K562 (cell line): ENCODE results near the gene RASSF1. TPM values are rescaled to one million over a fixed set of nuclear protein-coding genes. Genes with fewer than 3 reads are reported as not detected.
A peak's percentile ranks its signal among the peaks of the same experiment; 100 is the strongest.

Source experiments
- CBX8 ChIP-seq: fragments of 200-600 bp; sonication (generic); IDR thresholded peaks from 2 replicates; pipeline ENCODE4 v1.6.1; 2012; ENCODE audit warnings: borderline replicate concordance, mixed run types, low read depth, mild to moderate bottlenecking, moderate library complexity, mixed read lengths, low read length, control low read depth, inconsistent platforms; ENCODE audit not compliant: poor library complexity, severe bottlenecking; ENCODE audit errors: extremely low read depth
- CHD2 ChIP-seq: IDR thresholded peaks from 2 replicates; pipeline ENCODE4 v1.6.1; 2011; ENCODE audit warnings: low read depth, low read length
- E2F8 ChIP-seq: fragments of 450-650 bp; IDR thresholded peaks from 2 replicates; pipeline ENCODE4 v1.7.1; 2018; ENCODE audit warnings: mild to moderate bottlenecking, low read depth; ENCODE audit not compliant: partially characterized antibody
- FOXO4 ChIP-seq: fragments of 450-650 bp; formaldehyde crosslinking; IDR thresholded peaks from 2 replicates; pipeline ENCODE4 v1.4.0; 2020; ENCODE audit warnings: mild to moderate bottlenecking, moderate library complexity
- HNRNPH1 ChIP-seq: fragments of 200-400 bp; formaldehyde crosslinking; optimal IDR thresholded peaks from 2 replicates; pipeline ENCODE3; 2017; ENCODE audit warnings: low read depth, mild to moderate bottlenecking, low read length, moderate library complexity
- LEF1 ChIP-seq: fragments of 450-650 bp; IDR thresholded peaks from 2 replicates; pipeline ENCODE4 v1.6.1; 2016; ENCODE audit warnings: mild to moderate bottlenecking
- MAFK ChIP-seq: IDR thresholded peaks from 2 replicates; pipeline ENCODE4 v1.6.1; 2011; ENCODE audit warnings: low read length, improper control_type of control experiment
- MAX ChIP-seq: sonication (generic); formaldehyde crosslinking; IDR thresholded peaks from 2 replicates; pipeline ENCODE4 v1.9.0; 2022; ENCODE audit warnings: mild to moderate bottlenecking, missing genetic modification reagents
- NFIX ChIP-seq: fragments of 250-450 bp; sonication (Bioruptor Pico); IDR thresholded peaks from 2 replicates; pipeline ENCODE4 v1.4.0; 2020; ENCODE audit warnings: low read depth, mild to moderate bottlenecking, moderate library complexity
- NR3C1 ChIP-seq: sonication (generic); formaldehyde crosslinking; IDR thresholded peaks from 2 replicates; pipeline ENCODE4 v1.8.1; 2022; ENCODE audit warnings: missing genetic modification reagents
- PHF8 ChIP-seq: fragments of 200-600 bp; sonication (generic); IDR thresholded peaks from 2 replicates; pipeline ENCODE4 v1.6.1; 2012; ENCODE audit warnings: mixed run types, mild to moderate bottlenecking, inconsistent platforms, low read length, moderate library complexity, borderline replicate concordance
- PREB ChIP-seq: sonication (generic); formaldehyde crosslinking; IDR thresholded peaks from 2 replicates; pipeline ENCODE4 v1.8.1; 2023; ENCODE audit warnings: mild to moderate bottlenecking, missing genetic modification reagents
- SNIP1 ChIP-seq: fragments of 450-650 bp; IDR thresholded peaks from 2 replicates; pipeline ENCODE4 v1.7.1; 2017; ENCODE audit warnings: low read depth, mild to moderate bottlenecking
- TFAM ChIP-seq: fragments of 250-450 bp; sonication (Bioruptor Pico); conservative IDR thresholded peaks from 2 replicates; pipeline ENCODE4 v1.5.0; 2021; ENCODE audit warnings: mild to moderate bottlenecking, moderate library complexity
- TRIM25 ChIP-seq: fragments of 450-650 bp; IDR thresholded peaks from 2 replicates; pipeline ENCODE4 v1.7.0; 2016; ENCODE audit warnings: borderline replicate concordance
- ZBTB1 ChIP-seq: sonication (generic); formaldehyde crosslinking; IDR thresholded peaks from 2 replicates; pipeline ENCODE4 v1.8.1; 2023; ENCODE audit warnings: missing genetic modification reagents, low read depth, mild to moderate bottlenecking, borderline replicate concordance
- polyA plus RNA-seq, 8 experiments: library from polyadenylated mRNA; depleted of rRNA in 4 of 8; stranded (reverse) in 5 of 8; unstranded in 3 of 8; fragments of >200 nt; fragmentation: Nextera tagmentation in 2 of 8; fragmentation: Illumina TruSeq in 1 of 8; extraction: Ambion mirVana in 2 of 8; extraction: Trizol in 1 of 8; gene quantifications; 2 replicates each; pipeline versions ENCODE4 v1.2.1 to v1.2.3, GENCODE V29; 2011 to 2014; ENCODE audit warnings: inconsistent platforms in 1 of 8, missing spikeins in 1 of 8
- total RNA-seq, 7 experiments: library from RNA; depleted of rRNA in 6 of 7; stranded (reverse); fragments of >200 nt in 6 of 7; fragmentation: Illumina TruSeq in 2 of 7; extraction: Trizol in 2 of 7; gene quantifications; 2 replicates each; pipeline versions ENCODE4 v1.2.1 to v1.2.3, GENCODE V29; 2011 to 2021; ENCODE audit warnings: low replicate concordance in 1 of 7

Gene RASSF1
- total and polyA plus RNA-seq, 9 of the 15 experiments (the other 6 are each of a cell fraction or from before 2014, with no cell fraction given): 3.6 to 57.1 (median 24.6) TPM

- TF ChIP-seq PREB (CRISPR knock-in tag) (no peak), MAFK (no peak), MAX (CRISPR knock-in tag) (peak; percentile 72), NR3C1 (CRISPR knock-in tag) (peak; percentile 79; the same call in 1 of the 2 replicates), LEF1 (no peak), ZBTB1 (peak; percentile 23; the same call in 1 of the 2 replicates), FOXO4 (CRISPR knock-in tag) (no peak), E2F8 (no peak), TRIM25 (no peak), PHF8 (peak; percentile 72; the same call in 1 of the 2 replicates), NFIX (no peak), CBX8 (no peak), SNIP1 (no peak), HNRNPH1 (no peak), CHD2 (no peak), TFAM (CRISPR knock-in tag) (no peak)
These were observed at the start of gene RASSF1 (continued) for GRCh38 chr3:50340448-50341329.
